Measurements from ENCODE around the gene DCAF11.

DCAF11 gene

DNA sequence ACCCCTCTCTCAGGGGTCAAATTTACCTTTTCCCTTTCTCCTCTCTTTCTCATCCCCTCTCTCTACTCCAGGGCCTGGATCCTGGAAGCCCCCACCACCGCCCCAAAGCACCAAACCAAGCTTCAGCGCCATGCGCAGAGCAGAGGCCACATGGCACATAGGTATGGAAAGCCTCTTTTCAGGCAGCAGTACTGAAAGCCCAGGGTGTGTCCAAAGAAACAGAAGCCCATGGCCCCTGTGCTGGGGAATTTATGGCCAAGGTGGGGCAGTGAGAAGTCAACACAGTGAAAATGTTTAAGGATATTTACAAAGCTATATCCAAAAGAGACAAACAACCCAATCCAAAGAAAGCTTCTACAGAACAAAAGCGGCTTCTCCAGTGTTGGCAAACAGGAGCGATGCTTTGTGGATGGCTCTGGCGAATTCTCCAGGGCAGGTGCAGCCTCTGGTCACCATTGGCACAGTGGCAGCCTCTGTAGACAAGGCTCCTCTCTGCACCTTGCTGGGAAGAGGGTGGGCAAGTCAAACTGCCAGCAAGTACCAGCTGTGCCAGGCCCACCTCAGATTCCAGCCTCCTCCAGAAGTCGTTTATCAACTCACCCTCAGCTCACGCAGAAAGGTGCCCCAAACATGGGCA is 48.0 kb upstream of the DCAF11 start:
- ChIA-PET CTCF (interaction anchor here (0.8 to 1.5 kb wide), 3 partner anchors 8 to 26 kb away, joined by 3 to 6 read pairs (median 6); no protein-coding TSS in a partner anchor), POLR2A (no interaction called here)
- H3K36me3 ChIP-seq (ENCODE audit: control insufficient read depth in 2 of 2, insufficient read depth in 1 of 2, low read length in 2 of 2), result no peaks in the 10 kb centered on the region
- TF ChIP-seq, protein P1, sequence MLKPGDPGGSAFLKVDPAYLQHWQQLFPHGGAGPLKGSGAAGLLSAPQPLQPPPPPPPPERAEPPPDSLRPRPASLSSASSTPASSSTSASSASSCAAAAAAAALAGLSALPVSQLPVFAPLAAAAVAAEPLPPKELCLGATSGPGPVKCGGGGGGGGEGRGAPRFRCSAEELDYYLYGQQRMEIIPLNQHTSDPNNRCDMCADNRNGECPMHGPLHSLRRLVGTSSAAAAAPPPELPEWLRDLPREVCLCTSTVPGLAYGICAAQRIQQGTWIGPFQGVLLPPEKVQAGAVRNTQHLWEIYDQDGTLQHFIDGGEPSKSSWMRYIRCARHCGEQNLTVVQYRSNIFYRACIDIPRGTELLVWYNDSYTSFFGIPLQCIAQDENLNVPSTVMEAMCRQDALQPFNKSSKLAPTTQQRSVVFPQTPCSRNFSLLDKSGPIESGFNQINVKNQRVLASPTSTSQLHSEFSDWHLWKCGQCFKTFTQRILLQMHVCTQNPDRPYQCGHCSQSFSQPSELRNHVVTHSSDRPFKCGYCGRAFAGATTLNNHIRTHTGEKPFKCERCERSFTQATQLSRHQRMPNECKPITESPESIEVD (tag by site-specific recombination; IDR thresholded peaks at IDR 0.05), result no peak
- no peak for TF ChIP-seq ZNF214 (tag by site-specific recombination; IDR thresholded peaks at IDR 0.05; ENCODE audit: borderline replicate concordance)
- no peak for TF ChIP-seq KLF1 (tag by site-specific recombination; IDR thresholded peaks at IDR 0.05)
- TF ChIP-seq YY2 (tag by site-specific recombination; IDR thresholded peaks at IDR 0.05), result no peak
- TF ChIP-seq, protein P2, sequence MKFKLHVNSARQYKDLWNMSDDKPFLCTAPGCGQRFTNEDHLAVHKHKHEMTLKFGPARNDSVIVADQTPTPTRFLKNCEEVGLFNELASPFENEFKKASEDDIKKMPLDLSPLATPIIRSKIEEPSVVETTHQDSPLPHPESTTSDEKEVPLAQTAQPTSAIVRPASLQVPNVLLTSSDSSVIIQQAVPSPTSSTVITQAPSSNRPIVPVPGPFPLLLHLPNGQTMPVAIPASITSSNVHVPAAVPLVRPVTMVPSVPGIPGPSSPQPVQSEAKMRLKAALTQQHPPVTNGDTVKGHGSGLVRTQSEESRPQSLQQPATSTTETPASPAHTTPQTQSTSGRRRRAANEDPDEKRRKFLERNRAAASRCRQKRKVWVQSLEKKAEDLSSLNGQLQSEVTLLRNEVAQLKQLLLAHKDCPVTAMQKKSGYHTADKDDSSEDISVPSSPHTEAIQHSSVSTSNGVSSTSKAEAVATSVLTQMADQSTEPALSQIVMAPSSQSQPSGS (tag by site-specific recombination; IDR thresholded peaks at IDR 0.05; ENCODE audit: low read depth), result no peak
- no peak for TF ChIP-seq ZNF529 (tag by site-specific recombination; IDR thresholded peaks at IDR 0.05; ENCODE audit: insufficient replicate concordance)
- no peaks in the 10 kb centered on the region for H3K9me3 ChIP-seq (ENCODE audit: control insufficient read depth, insufficient read depth, low read depth, low read length)
- H3K27ac ChIP-seq (ENCODE audit: extremely low read depth, low read depth, low read length), result no peak overlapping the region
- H3K4me1 ChIP-seq (ENCODE audit: control insufficient read depth, insufficient read depth, low read length), result no peaks in the 10 kb centered on the region
- no peak overlapping the region for H3K4me3 ChIP-seq (ENCODE audit: low read depth, low read length)

DNA sequence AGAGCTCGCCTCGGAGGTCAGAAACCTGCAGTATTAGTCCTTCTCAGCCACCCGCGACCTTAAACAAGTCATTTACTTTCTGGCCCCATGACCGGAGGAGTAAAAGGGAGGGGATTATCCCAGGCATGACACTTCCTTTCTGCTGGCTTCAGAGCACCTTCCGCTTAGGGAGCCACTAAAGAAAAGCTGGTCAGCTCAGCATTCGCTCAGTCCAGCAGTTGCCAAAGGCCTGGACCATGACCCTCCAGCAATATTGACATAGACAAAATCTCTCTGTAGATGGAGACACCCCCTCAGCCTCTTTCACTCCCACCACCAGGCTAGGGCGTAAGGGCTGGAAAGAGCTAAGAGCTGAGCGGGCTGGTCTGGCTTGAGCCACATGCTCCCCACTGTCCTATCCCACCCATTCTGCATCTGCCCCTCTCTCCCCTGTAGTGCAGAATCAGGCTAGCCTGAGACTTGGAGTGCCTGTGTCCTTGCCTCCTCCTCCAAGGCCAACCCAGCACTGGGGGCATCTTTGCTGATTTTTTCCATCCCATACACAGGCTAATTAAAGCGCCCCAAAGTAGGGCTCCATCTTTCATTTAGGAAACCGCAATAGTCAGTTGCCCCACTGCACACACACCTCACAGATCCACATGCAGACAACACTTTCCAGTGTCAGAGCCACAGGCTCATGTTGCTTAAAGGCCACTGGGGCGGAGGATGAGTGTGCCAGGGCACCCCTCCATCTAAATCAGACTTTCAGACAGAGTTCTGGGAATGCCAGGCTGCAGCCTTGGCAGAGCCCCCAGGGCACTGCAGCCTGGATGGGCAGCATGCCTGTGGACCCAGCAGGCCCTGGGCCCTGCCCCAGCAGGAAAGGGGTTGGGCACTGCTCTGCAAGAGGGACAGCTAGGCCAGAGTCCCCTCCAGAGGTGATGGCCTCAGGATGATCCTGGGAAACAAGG is 47.2 kb upstream of the DCAF11 start:
- Histone ChIP-seq H3K4me1 (ENCODE audit: control insufficient read depth, insufficient read depth, low read length) (no peaks in the 10 kb centered on the region), H3K9me3 (ENCODE audit: control insufficient read depth, insufficient read depth, low read depth, low read length) (no peaks in the 10 kb centered on the region), H3K4me3 (ENCODE audit: low read depth, low read length) (no peak overlapping the region), H3K27ac (ENCODE audit: extremely low read depth, low read depth, low read length) (no peak overlapping the region), H3K36me3 (ENCODE audit: control insufficient read depth in 2 of 2, insufficient read depth in 1 of 2, low read length in 2 of 2) (no peaks in the 10 kb centered on the region)
- no peak for TF ChIP-seq ZNF350 (tag by site-specific recombination; IDR thresholded peaks at IDR 0.05)
- TF ChIP-seq SETDB1 (IDR thresholded peaks at IDR 0.05; ENCODE audit: insufficient read length, low read length), result no peak
- TF ChIP-seq SALL2 (tag by site-specific recombination; IDR thresholded peaks at IDR 0.05; ENCODE audit: borderline replicate concordance), result no peak
- TF ChIP-seq ZNF626 (tag by site-specific recombination; IDR thresholded peaks at IDR 0.05), result no peak
- TF ChIP-seq ZNF561 (tag by site-specific recombination; IDR thresholded peaks at IDR 0.05; ENCODE audit: borderline replicate concordance), result no peak
- TF ChIP-seq ZNF558 (tag by site-specific recombination; IDR thresholded peaks at IDR 0.05), result no peak
- TF ChIP-seq, protein P3, sequence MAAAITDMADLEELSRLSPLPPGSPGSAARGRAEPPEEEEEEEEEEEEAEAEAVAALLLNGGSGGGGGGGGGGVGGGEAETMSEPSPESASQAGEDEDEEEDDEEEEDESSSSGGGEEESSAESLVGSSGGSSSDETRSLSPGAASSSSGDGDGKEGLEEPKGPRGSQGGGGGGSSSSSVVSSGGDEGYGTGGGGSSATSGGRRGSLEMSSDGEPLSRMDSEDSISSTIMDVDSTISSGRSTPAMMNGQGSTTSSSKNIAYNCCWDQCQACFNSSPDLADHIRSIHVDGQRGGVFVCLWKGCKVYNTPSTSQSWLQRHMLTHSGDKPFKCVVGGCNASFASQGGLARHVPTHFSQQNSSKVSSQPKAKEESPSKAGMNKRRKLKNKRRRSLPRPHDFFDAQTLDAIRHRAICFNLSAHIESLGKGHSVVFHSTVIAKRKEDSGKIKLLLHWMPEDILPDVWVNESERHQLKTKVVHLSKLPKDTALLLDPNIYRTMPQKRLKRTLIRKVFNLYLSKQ (tag by site-specific recombination; IDR thresholded peaks at IDR 0.05; ENCODE audit: borderline replicate concordance), result no peak
- no peak for TF ChIP-seq ZNF530 (tag by site-specific recombination; IDR thresholded peaks at IDR 0.05; ENCODE audit: low read depth)
- TF ChIP-seq SP3 (tag by site-specific recombination; IDR thresholded peaks at IDR 0.05), result no peak
- no peak for TF ChIP-seq ZNF292 (tag by site-specific recombination; IDR thresholded peaks at IDR 0.05; ENCODE audit: borderline replicate concordance, low read depth)
- no peak for TF ChIP-seq TCF7L2 (IDR thresholded peaks at IDR 0.05; ENCODE audit: borderline replicate concordance, low read depth, low read length)
- no peak for TF ChIP-seq ZNF335 (tag by site-specific recombination; conservative IDR thresholded peaks at IDR 0.05)
- no peak for TF ChIP-seq ZSCAN30 (tag by site-specific recombination; IDR thresholded peaks at IDR 0.05)
- TF ChIP-seq ZNF274 (IDR thresholded peaks at IDR 0.05; ENCODE audit: low read length), result no peak
- no peak for TF ChIP-seq ZNF274 (tag by site-specific recombination; IDR thresholded peaks at IDR 0.05; ENCODE audit: borderline replicate concordance)
- no peak for TF ChIP-seq TRIM28 (IDR thresholded peaks at IDR 0.05; ENCODE audit: borderline replicate concordance, low read length)
- no peak for TF ChIP-seq GLIS2 (tag by site-specific recombination; IDR thresholded peaks at IDR 0.05)
- no peak for TF ChIP-seq ZNF211 (tag by site-specific recombination; IDR thresholded peaks at IDR 0.05; ENCODE audit: low read depth)
- TF ChIP-seq, protein P4, sequence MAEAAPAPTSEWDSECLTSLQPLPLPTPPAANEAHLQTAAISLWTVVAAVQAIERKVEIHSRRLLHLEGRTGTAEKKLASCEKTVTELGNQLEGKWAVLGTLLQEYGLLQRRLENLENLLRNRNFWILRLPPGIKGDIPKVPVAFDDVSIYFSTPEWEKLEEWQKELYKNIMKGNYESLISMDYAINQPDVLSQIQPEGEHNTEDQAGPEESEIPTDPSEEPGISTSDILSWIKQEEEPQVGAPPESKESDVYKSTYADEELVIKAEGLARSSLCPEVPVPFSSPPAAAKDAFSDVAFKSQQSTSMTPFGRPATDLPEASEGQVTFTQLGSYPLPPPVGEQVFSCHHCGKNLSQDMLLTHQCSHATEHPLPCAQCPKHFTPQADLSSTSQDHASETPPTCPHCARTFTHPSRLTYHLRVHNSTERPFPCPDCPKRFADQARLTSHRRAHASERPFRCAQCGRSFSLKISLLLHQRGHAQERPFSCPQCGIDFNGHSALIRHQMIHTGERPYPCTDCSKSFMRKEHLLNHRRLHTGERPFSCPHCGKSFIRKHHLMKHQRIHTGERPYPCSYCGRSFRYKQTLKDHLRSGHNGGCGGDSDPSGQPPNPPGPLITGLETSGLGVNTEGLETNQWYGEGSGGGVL (tag by site-specific recombination; IDR thresholded peaks at IDR 0.05), result no peak
- TF ChIP-seq ZNF394 (tag by site-specific recombination; IDR thresholded peaks at IDR 0.05; ENCODE audit: borderline replicate concordance), result no peak
- TF ChIP-seq ZNF76 (tag by site-specific recombination; IDR thresholded peaks at IDR 0.05; ENCODE audit: borderline replicate concordance, low read depth), result no peak
- CTCF ChIA-PET, result interaction anchor here (0.7 to 1.5 kb wide), 4 partner anchors 9 to 41 kb away, joined by 3 to 7 read pairs (median 6); no protein-coding TSS in a partner anchor
- POLR2A ChIA-PET, result no interaction called here
